IPS-NIHi11 (cell line): ENCODE results near the gene RPL29.

Source experiments
- DNase-seq: peaks from one replicate; pipeline ENCODE4 v3.0.0; 2012; ENCODE audit warnings: mixed read lengths, low spot score

The RPL29 gene

DNA sequence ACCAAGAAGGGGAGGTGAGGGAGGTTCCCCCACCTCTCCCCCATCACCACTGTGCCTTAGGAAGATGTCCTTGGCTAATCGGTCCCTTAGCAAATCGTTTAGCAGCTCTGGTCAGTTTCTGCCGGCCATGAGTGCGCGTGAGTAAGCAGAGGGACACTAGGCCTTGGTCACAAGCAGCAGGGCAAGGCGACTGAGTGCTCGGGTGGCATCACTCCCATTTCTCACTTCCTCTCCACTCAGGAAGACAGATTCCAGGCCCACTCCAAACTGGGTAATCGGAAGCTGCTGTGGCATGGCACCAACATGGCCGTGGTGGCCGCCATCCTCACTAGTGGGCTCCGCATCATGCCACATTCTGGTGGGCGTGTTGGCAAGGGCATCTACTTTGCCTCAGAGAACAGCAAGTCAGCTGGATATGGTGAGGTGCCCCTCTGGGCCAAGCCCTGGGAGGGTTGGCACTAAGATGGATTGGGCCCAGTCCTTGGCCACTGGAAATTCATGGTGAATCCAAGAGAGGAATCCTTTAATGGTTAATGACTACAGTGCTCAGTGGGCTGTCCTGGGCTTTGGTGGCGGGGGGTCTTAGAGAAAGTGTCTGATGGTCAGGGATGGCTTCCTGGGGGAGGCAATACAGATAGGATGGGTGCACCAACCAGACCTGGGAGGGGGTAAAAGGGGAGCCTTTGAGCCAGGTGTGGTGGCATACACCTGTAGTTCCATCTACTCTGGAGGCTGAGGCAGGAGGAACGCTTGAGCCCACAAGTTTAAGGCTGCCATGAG lies 49.6 kb downstream of the RPL29 start:
- no peak for DNase-seq

DNA sequence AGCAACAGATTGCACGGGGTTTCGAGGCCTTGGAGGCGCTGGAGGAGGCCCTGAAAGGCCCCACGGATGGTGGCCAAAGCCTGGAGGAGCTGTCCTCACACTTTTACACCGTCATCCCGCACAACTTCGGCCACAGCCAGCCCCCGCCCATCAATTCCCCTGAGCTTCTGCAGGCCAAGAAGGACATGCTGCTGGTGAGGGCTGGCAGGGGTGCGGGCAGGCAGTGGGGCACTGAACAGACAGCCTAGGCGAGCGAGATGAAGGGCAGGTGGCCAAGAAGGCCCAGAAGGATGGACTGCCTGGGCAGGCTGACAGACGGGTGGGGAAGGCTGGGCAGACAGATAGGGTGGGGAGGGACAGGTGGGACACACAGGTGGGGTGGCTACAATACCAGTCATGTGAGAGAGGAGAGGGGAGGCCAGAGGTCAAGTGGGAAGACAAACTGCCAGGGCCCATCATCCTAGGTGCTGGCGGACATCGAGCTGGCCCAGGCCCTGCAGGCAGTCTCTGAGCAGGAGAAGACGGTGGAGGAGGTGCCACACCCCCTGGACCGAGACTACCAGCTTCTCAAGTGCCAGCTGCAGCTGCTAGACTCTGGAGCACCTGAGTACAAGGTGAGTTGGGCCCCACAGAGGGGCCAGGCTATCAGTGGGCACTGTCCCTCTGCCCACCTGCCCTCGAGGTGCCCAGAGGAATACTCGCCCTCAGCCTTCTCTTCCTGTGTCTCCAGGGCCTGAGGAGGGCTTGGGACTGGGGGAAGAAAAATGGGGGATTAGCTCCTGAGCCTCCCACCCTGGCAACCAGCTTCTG lies 50.5 kb downstream of the RPL29 start:
- DNase-seq, result no peak

DNA sequence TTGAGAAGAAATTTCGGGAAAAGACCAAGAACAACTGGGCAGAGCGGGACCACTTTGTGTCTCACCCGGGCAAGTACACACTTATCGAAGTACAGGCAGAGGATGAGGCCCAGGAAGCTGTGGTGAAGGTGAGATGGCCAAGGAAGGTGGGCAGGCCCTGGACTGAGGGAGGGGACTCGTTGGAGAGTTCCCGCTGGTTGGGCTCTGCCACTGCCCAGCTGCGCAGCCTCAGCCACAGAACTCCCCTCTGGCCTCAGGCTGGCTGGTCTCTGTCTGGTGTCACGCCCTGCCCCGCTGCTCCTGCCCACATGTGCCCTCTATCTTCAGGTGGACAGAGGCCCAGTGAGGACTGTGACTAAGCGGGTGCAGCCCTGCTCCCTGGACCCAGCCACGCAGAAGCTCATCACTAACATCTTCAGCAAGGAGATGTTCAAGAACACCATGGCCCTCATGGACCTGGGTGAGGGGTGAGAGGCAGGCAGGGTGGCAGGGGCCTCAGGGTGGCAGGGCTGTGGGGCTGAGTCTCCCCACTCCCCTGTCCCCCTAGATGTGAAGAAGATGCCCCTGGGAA lies 51.2 kb downstream of the RPL29 start:
- no peak for DNase-seq
